ENCODE results near the gene METTL3. TPM values are rescaled to one million over a fixed set of nuclear protein-coding genes. Genes with fewer than 3 reads are reported as not detected.

Gene METTL3
- total and polyA plus RNA-seq, 2 of the 8 experiments (the other 6 are each of a cell fraction or from before 2014, with no cell fraction given), result 103 to 144 TPM

GRCh38 chr14:21539189-21539940 lies 28.2 kb upstream of the METTL3 start:
- H2AK5ac ChIP-seq (ENCODE audit: low read depth, low read length), result no peak overlapping the region; the same call in 1 of the 2 replicates
- H3K36me3 ChIP-seq (ENCODE audit: control insufficient read depth in 2 of 4, insufficient read depth in 4 of 4, low read length in 3 of 4), result no peaks in the 10 kb centered on the region
- peaks cover 0 to 18% (median 16%) of the 10 kb centered on the region in 4 experiments; a peak in 5 of 7 replicates for H3K4me1 ChIP-seq (replicated peaks in 1 of 4; ENCODE audit: control insufficient read depth in 3 of 4, insufficient read depth in 4 of 4, low read length in 3 of 4)
- peak overlapping the region; percentile 25 for H2BK120ac ChIP-seq (replicated peaks; ENCODE audit: low read depth, low read length)
- peak overlapping the region in 1 of 4 experiments; percentile 44; a peak in 1 of 7 replicates for H3K9ac ChIP-seq (replicated peaks in 1 of 4; ENCODE audit: extremely low read depth in 1 of 4, low read depth in 3 of 4, low read length in 3 of 4)
- no peak overlapping the region for H3K56ac ChIP-seq (replicated peaks; ENCODE audit: insufficient read length, low read depth, low read length)
- H3K23me2 ChIP-seq (ENCODE audit: low read depth, low read length), result peaks cover 4% of the 10 kb centered on the region
- H2BK20ac ChIP-seq (ENCODE audit: low read length), result peak overlapping the region; percentile 89; the same call in 1 of the 2 replicates
- no peak overlapping the region for H4K8ac ChIP-seq (ENCODE audit: extremely low read depth, insufficient read depth, low read length)
- ChIA-PET POLR2A (ENCODE audit: partially characterized antibody) (interaction anchor here (0.7 to 32.5 kb wide), 4 partner anchors 21 to 43 kb away, joined by 3 to 769 read pairs (median 4); partner anchors contain the start of genes METTL3 and SALL2), CTCF (ENCODE audit: partially characterized antibody) (interaction anchor here (0.9 to 2.4 kb wide), 4 partner anchors 17 to 41 kb away, joined by 3 to 9 read pairs (median 4); partner anchors contain the start of gene METTL3)
- H3K4me3 ChIP-seq (ENCODE audit: extremely low read depth in 1 of 4, insufficient read depth in 2 of 4, low read depth in 3 of 4, low read length in 4 of 4), result peak overlapping the region in 1 of 4 experiments; percentile 38; a peak in 4 of 8 replicates
- peak overlapping the region; percentile 45; the same call in 1 of the 2 replicates for H2BK5ac ChIP-seq (ENCODE audit: low read depth, low read length)
- no peaks in the 10 kb centered on the region for H3K79me1 ChIP-seq (ENCODE audit: low read depth, low read length)
- H3K27ac ChIP-seq (ENCODE audit: low read depth, low read length), result peak overlapping the region; percentile 37
- H3K27me3 ChIP-seq (replicated peaks in 1 of 4; ENCODE audit: control insufficient read depth in 3 of 4, extremely low read depth in 1 of 4, insufficient read depth in 3 of 4, low read length in 3 of 4), result no peaks in the 10 kb centered on the region
- DNase-seq (ENCODE audit: low read depth in 1 of 2, low spot score in 2 of 2), result no peak
- H3K23ac ChIP-seq (ENCODE audit: insufficient read length), result no peak overlapping the region
- H3K14ac ChIP-seq (ENCODE audit: insufficient read length), result no peak overlapping the region
- FAIRE-seq, result peak; percentile 36
- H2AFZ ChIP-seq (ENCODE audit: low read length), result no peak overlapping the region
- H2BK12ac ChIP-seq (ENCODE audit: low read depth, low read length), result peak overlapping the region; percentile 11; the same call in 1 of the 2 replicates
- peak overlapping the region; percentile 31 to 65 for H3K4me2 ChIP-seq (ENCODE audit: insufficient read depth in 1 of 2, low read depth in 2 of 2, low read length in 2 of 2)
- peak overlapping the region; percentile 40 for H4K91ac ChIP-seq (replicated peaks; ENCODE audit: insufficient read length, low read length)
- no peak overlapping the region for H2BK15ac ChIP-seq (ENCODE audit: low read length)
- H3K18ac ChIP-seq (ENCODE audit: extremely low read depth, low read length), result peak overlapping the region; percentile 63
- peak overlapping the region; percentile 34 for H3K4ac ChIP-seq (replicated peaks; ENCODE audit: insufficient read length, low read depth, low read length)
- H3K9me3 ChIP-seq (ENCODE audit: insufficient read depth in 2 of 2, low read depth in 1 of 2, low read length in 1 of 2), result no peaks in the 10 kb centered on the region
- peaks cover 13 to 46% of the 10 kb centered on the region in 2 experiments; a peak in 3 of 4 replicates for H3K79me2 ChIP-seq (ENCODE audit: control insufficient read depth in 1 of 2, insufficient read depth in 2 of 2, low read length in 2 of 2)
- 41% methylated on average over 3 of the region's 3 CpGs; no CpG with 5 or more reads in 1 of the 2 experiments for WGBS, 2 experiments (ENCODE audit: extremely low coverage in 1 of 2, insufficient coverage in 1 of 2, insufficient read length in 1 of 2, insufficient replicate concordance in 2 of 2, low coverage in 1 of 2, low lambda C conversion rate in 2 of 2, missing lambda C conversion rate in 1 of 2)
- H4K20me1 ChIP-seq (replicated peaks in 1 of 2; ENCODE audit: control insufficient read depth in 1 of 2, insufficient read depth in 2 of 2, low read length in 2 of 2), result no peaks in the 10 kb centered on the region
- peak overlapping the region; percentile 14 for H4K5ac ChIP-seq (ENCODE audit: insufficient read length, low read depth, low read length)
- no peak for TF ChIP-seq TCF12 (IDR thresholded peaks at IDR 0.05; ENCODE audit: low read depth, low read length)
- TF ChIP-seq SRF (IDR thresholded peaks at IDR 0.05; ENCODE audit: low read depth, low read length), result no peak
- TF ChIP-seq RXRA (IDR thresholded peaks at IDR 0.05; ENCODE audit: insufficient read depth, low read depth, low read length), result no peak
- TF ChIP-seq CTBP2 (IDR thresholded peaks at IDR 0.05; ENCODE audit: borderline replicate concordance, insufficient read depth, insufficient read length, low read length), result no peak
- no peak for TF ChIP-seq MAFK (IDR thresholded peaks at IDR 0.05; ENCODE audit: low read depth, low read length)
- TF ChIP-seq TAF7 (optimal IDR thresholded peaks at IDR 0.05; ENCODE audit: borderline replicate concordance, low read depth, low read length), result no peak
- no peak for TF ChIP-seq PHF8 (conservative IDR thresholded peaks at IDR 0.05; ENCODE audit: low read depth, low read length)
- no peak for TF ChIP-seq EGR1 (IDR thresholded peaks at IDR 0.05; ENCODE audit: borderline replicate concordance, low read depth, low read length)
